K562 (cell line): ENCODE results near the gene SCFD2. TPM values are rescaled to one million over a fixed set of nuclear protein-coding genes. Genes with fewer than 3 reads are reported as not detected.

ENCODE experiments used
- ATAC-seq: fragments of 200-7000 bp; cut with Tn5 transposase; 3 replicates; pipeline ENCODE4 v1.9.1; 2020; ENCODE audit warnings: moderate library complexity
- BruUV-seq: library from RNA; stranded (reverse); fragments of 400-500 nt; replicated peaks from 2 replicates; lab custom pipeline; 2021; lab: Mats Ljungman, UMichigan
- CTCF ChIA-PET: fragments of 300-600 bp; formaldehyde crosslinking; extraction: SDS; loops from one replicate; lab custom pipeline; 2021; ENCODE audit warnings: low intra/inter-chr PET ratio; lab: Yijun Ruan, JAX
- POLR2A ChIA-PET: fragments of 300-600, 350-650 bp; sonication (Branson Sonifier 250); formaldehyde crosslinking; extraction: SDS; loops from one replicate; lab custom pipeline; 2021; ENCODE audit warnings: antibody characterized with exemption, inconsistent platforms; lab: Yijun Ruan, JAX
- DNase-seq, 4 experiments: peaks; one replicate each; pipeline versions ENCODE4 v3.0.0 to v3.0.0-alpha.2; 2011 to 2018; ENCODE audit warnings: low spot score in 3 of 4, mixed read lengths in 3 of 4; ENCODE audit errors: extremely low read depth in 1 of 4
- FAIRE-seq: peaks from 2 replicates; lab custom pipeline; 2011; peaks lifted over from hg19 to GRCh38; lab: Jason Lieb, UNC
- H2AFZ ChIP-seq: 2 replicates; pipeline ENCODE4 v1.6.0; 2011; ENCODE audit warnings: low read depth, low read length, control low read depth, inconsistent platforms
- H3K27ac ChIP-seq: fragments of 200-600 bp; 3 replicates; pipeline ENCODE4 v1.8.0; 2011; ENCODE audit warnings: low read depth, mild to moderate bottlenecking, control low read depth, inconsistent platforms, low read length, moderate library complexity, mixed read lengths; ENCODE audit errors: extremely low read depth
- H3K27me3 ChIP-seq, 2 experiments: fragments of 300-600 bp in 1 of 2; 2 replicates in 1 of 2; 3 replicates in 1 of 2; pipeline versions ENCODE4 v1.6.0 to v1.8.0; 2011; ENCODE audit warnings: inconsistent platforms in 2 of 2, low read length in 2 of 2, mild to moderate bottlenecking in 1 of 2, mixed read lengths in 1 of 2, moderate library complexity in 1 of 2; ENCODE audit not compliant: control insufficient read depth in 2 of 2, insufficient read depth in 2 of 2
- H3K36me3 ChIP-seq: fragments of 300-600 bp; 3 replicates; pipeline ENCODE4 v1.8.0; 2011; ENCODE audit warnings: mild to moderate bottlenecking, low read length, inconsistent platforms; ENCODE audit not compliant: control insufficient read depth, insufficient read depth
- H3K4me1 ChIP-seq, 2 experiments: fragments of 200-600 bp in 1 of 2; replicated peaks in 1 of 2; 2 replicates in 1 of 2; 3 replicates in 1 of 2; pipeline versions ENCODE4 v1.5.1 to v1.8.0; 2011; ENCODE audit warnings: inconsistent platforms in 2 of 2, low read length in 2 of 2, mild to moderate bottlenecking in 1 of 2, mixed read lengths in 1 of 2, moderate library complexity in 1 of 2; ENCODE audit not compliant: control insufficient read depth in 2 of 2, insufficient read depth in 2 of 2
- H3K4me2 ChIP-seq: 2 replicates; pipeline ENCODE4 v1.6.1; 2011; ENCODE audit warnings: low read length, control low read depth, inconsistent platforms, mixed read lengths; ENCODE audit not compliant: insufficient read depth
- H3K4me3 ChIP-seq: fragments of 200-600 bp; sonication (generic), shearing (Covaris generic); 2 replicates; pipeline ENCODE4 v1.5.1; 2016; ENCODE audit warnings: control low read depth, inconsistent platforms
- H3K79me2 ChIP-seq: fragments of 200-600 bp; 3 replicates; pipeline ENCODE4 v1.8.0; 2011; ENCODE audit warnings: low read length, inconsistent platforms; ENCODE audit not compliant: control insufficient read depth, insufficient read depth
- H3K9ac ChIP-seq, 2 experiments: 2 replicates each; pipeline versions ENCODE4 v1.6.0 to v1.6.1; 2011; ENCODE audit warnings: low read depth in 2 of 2, low read length in 2 of 2, control low read depth in 1 of 2, inconsistent platforms in 1 of 2, mild to moderate bottlenecking in 1 of 2, mixed read lengths in 1 of 2; ENCODE audit not compliant: insufficient read depth in 1 of 2
- H3K9me1 ChIP-seq: one replicate; pipeline ENCODE4 v1.6.0; 2011; ENCODE audit warnings: inconsistent platforms, mild to moderate bottlenecking, low read length, moderate library complexity; ENCODE audit not compliant: control insufficient read depth, insufficient read depth
- H3K9me3 ChIP-seq: replicated peaks from 2 replicates; pipeline ENCODE4 v1.5.1; 2011; ENCODE audit warnings: low read depth, low read length, inconsistent platforms; ENCODE audit not compliant: control insufficient read depth, insufficient read depth
- H4K20me1 ChIP-seq: replicated peaks from 2 replicates; pipeline ENCODE4 v1.6.1; 2011; ENCODE audit warnings: low read length, inconsistent platforms, mixed read lengths; ENCODE audit not compliant: control insufficient read depth, insufficient read depth
- CREM ChIP-seq: IDR thresholded peaks from 2 replicates; pipeline ENCODE4 v1.6.1; 2014; ENCODE audit warnings: antibody characterized with exemption, low read depth
- CTBP1 ChIP-seq: fragments of 450-650 bp; IDR thresholded peaks from 2 replicates; pipeline ENCODE4 v1.6.1; 2016; ENCODE audit warnings: borderline replicate concordance
- ELK1 ChIP-seq: sonication (generic); formaldehyde crosslinking; IDR thresholded peaks from 2 replicates; pipeline ENCODE4 v1.8.1; 2022; ENCODE audit warnings: missing genetic modification reagents
- FOXJ3 ChIP-seq: sonication (generic); formaldehyde crosslinking; IDR thresholded peaks from 2 replicates; pipeline ENCODE4 v1.4.0; 2020; ENCODE audit warnings: mild to moderate bottlenecking, missing genetic modification reagents
- HDGF ChIP-seq: fragments of 450-650 bp; IDR thresholded peaks from 2 replicates; pipeline ENCODE4 v1.6.1; 2016
- HNRNPK ChIP-seq: fragments of 200-400 bp; formaldehyde crosslinking; IDR thresholded peaks from one replicate; pipeline ENCODE4 v1.6.1; 2018; ENCODE audit warnings: mild to moderate bottlenecking, low read depth, low read length; ENCODE audit not compliant: poor library complexity, severe bottlenecking
- MEF2D ChIP-seq: conservative IDR thresholded peaks from 2 replicates; pipeline ENCODE4 v1.6.1; 2016; ENCODE audit warnings: low read depth, missing genetic modification characterization, missing compliant biosample characterization
- PURB ChIP-seq: sonication (generic); formaldehyde crosslinking; IDR thresholded peaks from 2 replicates; pipeline ENCODE4 v1.9.0; 2021; ENCODE audit warnings: low read depth, mild to moderate bottlenecking, missing genetic modification reagents
- RAD21 ChIP-seq, 2 experiments: fragments of 250-450 bp in 1 of 2; fragments of 450-650 bp in 1 of 2; sonication (Bioruptor Pico) in 1 of 2; formaldehyde crosslinking in 1 of 2; IDR thresholded peaks in 1 of 2; conservative IDR thresholded peaks in 1 of 2; 2 replicates each; pipeline versions ENCODE4 v1.4.0 to v1.8.0; 2020 to 2022; ENCODE audit warnings: mild to moderate bottlenecking in 2 of 2, moderate library complexity in 1 of 2
- SMAD3 ChIP-seq: fragments of 450-650 bp; formaldehyde crosslinking; conservative IDR thresholded peaks from 2 replicates; pipeline ENCODE4 v1.4.0; 2020; ENCODE audit warnings: mild to moderate bottlenecking
- TAF15 ChIP-seq: fragments of 200-400 bp; formaldehyde crosslinking; IDR thresholded peaks from 2 replicates; pipeline ENCODE4 v1.6.1; 2017; ENCODE audit warnings: mild to moderate bottlenecking, low read depth, low read length, moderate library complexity
- TCF7 ChIP-seq: sonication (generic); IDR thresholded peaks from 2 replicates; pipeline ENCODE4 v1.6.1; 2016; ENCODE audit warnings: antibody characterized with exemption, borderline replicate concordance
- THAP7 ChIP-seq: fragments of 250-450 bp; sonication (Bioruptor Pico); IDR thresholded peaks from 2 replicates; pipeline ENCODE4 v1.5.0; 2021
- THRB ChIP-seq: fragments of 450-650 bp; formaldehyde crosslinking; conservative IDR thresholded peaks from 2 replicates; pipeline ENCODE4 v1.4.0; 2022; ENCODE audit warnings: mild to moderate bottlenecking, missing genetic modification characterization
- ZKSCAN3 ChIP-seq: fragments of 250-450 bp; sonication (Bioruptor Pico); IDR thresholded peaks from 2 replicates; pipeline ENCODE4 v1.4.0; 2020
- ZNF253 ChIP-seq: fragments of 250-450 bp; sonication (Bioruptor Pico); conservative IDR thresholded peaks from 2 replicates; pipeline ENCODE4 v1.6.1; 2021; ENCODE audit warnings: mild to moderate bottlenecking
- ZNF592 ChIP-seq: fragments of 450-650 bp; IDR thresholded peaks from 2 replicates; pipeline ENCODE4 v1.6.1; 2017; ENCODE audit warnings: antibody characterized with exemption, mild to moderate bottlenecking
- ZNF717 ChIP-seq: fragments of 250-450 bp; sonication (Bioruptor Pico); IDR thresholded peaks from 2 replicates; pipeline ENCODE4 v1.5.0; 2021
- WGBS: fragments of 100-300 bp; shearing (Covaris generic); methylation state at CpG from one replicate; pipeline ENCODE4 v1.1.6; 2016; ENCODE audit warnings: low coverage, mixed read lengths; ENCODE audit not compliant: insufficient coverage; ENCODE audit errors: missing lambda C conversion rate; 5-methylcytosine and 5-hydroxymethylcytosine counted together
- in situ Hi-C: fragments of 300-500 bp; cut with MboI; formaldehyde crosslinking; loops from 4 replicates; pipeline ENCODE4 v1.15.0; 2018; ENCODE audit warnings: inconsistent platforms, mixed read lengths
- intact Hi-C: fragments of 100-400 bp; cut with micrococcal nuclease; formaldehyde crosslinking; loops from 2 replicates; pipeline ENCODE4 v1.14.2; 2022
- polyA plus RNA-seq, 8 experiments: library from polyadenylated mRNA; depleted of rRNA in 4 of 8; stranded (reverse) in 5 of 8; unstranded in 3 of 8; fragments of >200 nt; fragmentation: Nextera tagmentation in 2 of 8; fragmentation: Illumina TruSeq in 1 of 8; extraction: Ambion mirVana in 2 of 8; extraction: Trizol in 1 of 8; gene quantifications; 2 replicates each; pipeline versions ENCODE4 v1.2.1 to v1.2.3, GENCODE V29; 2011 to 2014; ENCODE audit warnings: inconsistent platforms in 1 of 8, missing spikeins in 1 of 8
- total RNA-seq, 7 experiments: library from RNA; depleted of rRNA in 6 of 7; stranded (reverse); fragments of >200 nt in 6 of 7; fragmentation: Illumina TruSeq in 2 of 7; extraction: Trizol in 2 of 7; gene quantifications; 2 replicates each; pipeline versions ENCODE4 v1.2.1 to v1.2.3, GENCODE V29; 2011 to 2021; ENCODE audit warnings: low replicate concordance in 1 of 7

Gene SCFD2
- total and polyA plus RNA-seq, 9 of the 15 experiments (the other 6 are each of a cell fraction or from before 2014, with no cell fraction given), result 5.7 to 30.3 (median 22.8) TPM

- intact Hi-C loops, result no loop called here
- CTCF ChIA-PET, result no interaction called here
- TF ChIP-seq TAF15 (no peak), HDGF (no peak), ZNF592 (no peak), CREM (no peak), ZNF253 (CRISPR knock-in tag) (no peak), TCF7 (no peak), THRB (no peak), SMAD3 (CRISPR knock-in tag) (no peak), MEF2D (tag) (no peak), ELK1 (CRISPR knock-in tag) (no peak), HNRNPK (no peak), FOXJ3 (no peak), CTBP1 (no peak), ZNF717 (CRISPR knock-in tag) (no peak), RAD21 (CRISPR knock-in tag; conservative IDR thresholded peaks at IDR 0.05 in 1 of 2, IDR thresholded peaks at IDR 0.05 in 1 of 2) (no peak), PURB (CRISPR knock-in tag) (no peak), ZKSCAN3 (no peak), THAP7 (CRISPR knock-in tag) (no peak)
Observed at GRCh38 chr4:53066155-53066554, 299.7 kb downstream of the SCFD2 start.

More at GRCh38 chr4:53066155-53066554, 299.7 kb downstream of the SCFD2 start:
- Histone ChIP-seq H2AFZ (no peak overlapping the region), H3K4me1 (no peaks in the 10 kb centered on the region), H3K4me3 (no peak overlapping the region), H4K20me1 (no peaks in the 10 kb centered on the region), H3K9ac (no peak overlapping the region), H3K27ac (no peak overlapping the region), H3K4me2 (no peak overlapping the region), H3K79me2 (no peaks in the 10 kb centered on the region), H3K27me3 (no peaks in the 10 kb centered on the region), H3K36me3 (no peaks in the 10 kb centered on the region), H3K9me1 (no peaks in the 10 kb centered on the region), H3K9me3 (no peaks in the 10 kb centered on the region)
- DNase-seq (no peak), ATAC-seq (no peak), FAIRE-seq (no peak)
- in situ Hi-C loops, result no loop called here
- POLR2A ChIA-PET, result no interaction called here
- no TSS peak for BruUV-seq
- 63% methylated on average over 1 of the region's 1 CpG for WGBS
